ENCODE results near the gene P2RY4. TPM values are rescaled to one million over a fixed set of nuclear protein-coding genes. Genes with fewer than 3 reads are reported as not detected.

P2RY4 gene
- polyA plus RNA-seq, 3 donors = 0.36 TPM; not detected in 2

DNA sequence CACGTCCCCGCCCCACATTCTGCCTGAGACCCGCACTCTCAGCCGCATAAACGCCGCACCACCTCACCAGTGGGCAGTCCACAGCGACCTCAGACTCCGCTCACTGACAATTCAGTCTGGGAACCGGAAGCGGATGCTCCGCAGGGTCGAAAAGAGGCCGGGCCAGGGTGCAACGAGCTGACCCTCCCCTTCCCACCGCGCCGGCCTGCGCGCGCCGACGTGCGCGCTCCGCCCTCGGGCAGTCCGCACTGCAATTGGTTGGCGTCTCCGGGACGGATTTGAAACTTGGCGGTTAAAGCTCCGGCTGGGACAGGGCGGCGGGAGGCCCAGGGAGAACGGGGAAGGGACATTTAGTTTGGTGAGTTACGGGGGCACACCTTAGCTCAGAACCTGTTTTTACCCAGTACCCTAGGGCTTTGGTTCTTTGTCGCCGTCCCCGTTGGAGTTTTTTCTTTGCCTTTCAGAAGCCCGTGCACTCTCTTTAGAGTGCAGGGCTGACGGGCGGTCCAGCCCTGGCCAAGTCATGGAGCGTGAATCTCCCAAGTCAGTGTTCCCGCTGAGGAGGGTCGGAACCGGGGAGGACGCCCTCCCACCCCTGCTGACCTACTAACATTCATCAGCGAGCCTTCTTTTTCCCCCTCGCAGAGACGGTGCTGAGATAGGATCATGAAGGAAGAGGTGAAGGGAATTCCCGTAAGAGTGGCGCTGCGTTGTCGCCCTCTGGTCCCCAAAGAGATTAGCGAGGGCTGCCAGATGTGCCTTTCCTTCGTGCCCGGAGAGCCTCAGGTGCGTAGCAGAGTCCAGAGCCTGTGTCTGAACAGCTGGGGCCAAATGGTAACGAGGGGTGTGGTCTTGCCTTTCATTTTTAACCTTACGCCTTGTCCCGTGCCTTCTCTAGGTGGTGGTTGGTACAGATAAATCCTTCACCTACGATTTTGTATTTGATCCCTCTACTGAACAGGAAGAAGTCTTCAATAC is 30.1 kb upstream of the P2RY4 start, which contains the start of the genes KIF4A and PDZD11:
TSS of gene KIF4A (plus strand) at position 312 of the 978 bp plus-strand sequence. CDS start at position 667, 355 bp downstream.
TSS of gene PDZD11 (minus strand) at position 135 of the 978 bp plus-strand sequence. CDS start 586 bp downstream, outside the sequence.
- H3K79me2 ChIP-seq (ENCODE audit: insufficient read depth, low read length) = peaks cover 40% of the 10 kb centered on the region
- 1% methylated on average over 12 of the region's 62 CpGs for WGBS (ENCODE audit: insufficient coverage)
- peak within 1 kb of the TSS; percentile 80 for H2AFZ ChIP-seq (ENCODE audit: insufficient read depth, low read depth, low read length, poor library complexity, severe bottlenecking)
- H3K9me3 ChIP-seq (replicated peaks in 1 of 2; ENCODE audit: control insufficient read depth in 1 of 2, insufficient read depth in 1 of 2, low read length in 2 of 2) = no peaks in the 10 kb centered on the region
- peaks cover 0 to 3% (median 0%) of the 10 kb centered on the region in 3 donors for H3K27me3 Mint-ChIP-seq (ENCODE audit: low read depth in 3 of 3)
- peak within 1 kb of the TSS; percentile 53 to 87 (median 76) for H3K4me3 ChIP-seq (replicated peaks in 1 of 3; ENCODE audit: low read depth in 2 of 3, low read length in 3 of 3)
- no peaks in the 10 kb centered on the region for H3K27me3 ChIP-seq (ENCODE audit: control insufficient read depth in 2 of 2, insufficient read depth in 2 of 2, low read length in 2 of 2)
- H3K4me2 ChIP-seq (replicated peaks; ENCODE audit: extremely low read depth, low read length, poor library complexity, severe bottlenecking) = peak within 1 kb of the TSS; percentile 82
- peak within 1 kb of the TSS; percentile 70 to 94 (median 87) for H3K27ac Mint-ChIP-seq
- H3K4me3 Mint-ChIP-seq = peak within 1 kb of the TSS; percentile 81 to 93
- peak within 1 kb of the TSS; percentile 52 to 84 for H3K27ac ChIP-seq (ENCODE audit: low read depth in 1 of 2, low read length in 2 of 2)
- H3K9me3 Mint-ChIP-seq = peaks cover 0 to 2% (median 0%) of the 10 kb centered on the region in 7 donors
- no peak for TF ChIP-seq CTCF (IDR thresholded peaks at IDR 0.05)
- intact Hi-C loops (cut with micrococcal nuclease) = loop anchor here (2.0 to 5.0 kb wide), 2 partner anchors 157 to 158 kb away; partner anchors contain the start of gene IGBP1 (in 2 of the 2)
- peaks cover 21% of the 10 kb centered on the region for H3K4me1 Mint-ChIP-seq
- H3K4me1 ChIP-seq (ENCODE audit: control insufficient read depth in 1 of 2, insufficient read depth in 2 of 2, low read length in 2 of 2) = peaks cover 14 to 24% of the 10 kb centered on the region in 2 donors
- H3K36me3 Mint-ChIP-seq = peaks cover 19 to 22% of the 10 kb centered on the region in 2 donors
- no peaks in the 10 kb centered on the region for H4K20me1 ChIP-seq (ENCODE audit: insufficient read depth, low read length)
- peaks cover 11 to 29% of the 10 kb centered on the region in 2 donors for H3K36me3 ChIP-seq (replicated peaks in 1 of 2; ENCODE audit: control insufficient read depth in 1 of 2, insufficient read depth in 2 of 2, low read length in 2 of 2)
- peak within 1 kb of the TSS; percentile 61 for H3K9ac ChIP-seq (ENCODE audit: insufficient read depth, low read length, poor library complexity, severe bottlenecking)
- DNase-seq = peak; percentile 70 to 79 (median 79)

- H3K36me3 ChIP-seq (replicated peaks in 1 of 2; ENCODE audit: control insufficient read depth in 1 of 2, insufficient read depth in 2 of 2, low read length in 2 of 2) = peaks cover 12 to 29% of the 10 kb centered on the region in 2 donors
- Mint-ChIP-seq H3K4me1 (peaks cover 21% of the 10 kb centered on the region), H3K36me3 (peaks cover 23 to 29% of the 10 kb centered on the region in 2 donors), H3K27me3 (ENCODE audit: low read depth in 3 of 3) (peaks cover 0 to 3% (median 0%) of the 10 kb centered on the region in 3 donors), H3K4me3 (peak overlapping the region; percentile 81 to 93), H3K27ac (peak overlapping the region; percentile 70 to 94 (median 87)), H3K9me3 (peaks cover 0 to 2% (median 0%) of the 10 kb centered on the region in 7 donors)
- peaks cover 14 to 24% of the 10 kb centered on the region in 2 donors for H3K4me1 ChIP-seq (ENCODE audit: control insufficient read depth in 1 of 2, insufficient read depth in 2 of 2, low read length in 2 of 2)
- H3K27me3 ChIP-seq (ENCODE audit: control insufficient read depth in 2 of 2, insufficient read depth in 2 of 2, low read length in 2 of 2) = no peaks in the 10 kb centered on the region
- TF ChIP-seq CTCF (IDR thresholded peaks at IDR 0.05) = no peak
- intact Hi-C loops (cut with micrococcal nuclease) = loop anchor here (2.0 to 5.0 kb wide), 2 partner anchors 156 to 157 kb away; partner anchors contain the start of gene IGBP1 (in 2 of the 2)
- H3K79me2 ChIP-seq (ENCODE audit: insufficient read depth, low read length) = peaks cover 36% of the 10 kb centered on the region
- peak overlapping the region; percentile 53 to 87 (median 76) for H3K4me3 ChIP-seq (replicated peaks in 1 of 3; ENCODE audit: low read depth in 2 of 3, low read length in 3 of 3)
- peak overlapping the region; percentile 52 to 84 for H3K27ac ChIP-seq (ENCODE audit: low read depth in 1 of 2, low read length in 2 of 2)
- peak overlapping the region; percentile 61 for H3K9ac ChIP-seq (ENCODE audit: insufficient read depth, low read length, poor library complexity, severe bottlenecking)
- H3K4me2 ChIP-seq (replicated peaks; ENCODE audit: extremely low read depth, low read length, poor library complexity, severe bottlenecking) = peak overlapping the region; percentile 82
- WGBS (ENCODE audit: insufficient coverage) = no CpG with 5 or more reads among the region's 11 CpGs
- H2AFZ ChIP-seq (ENCODE audit: insufficient read depth, low read depth, low read length, poor library complexity, severe bottlenecking) = peak overlapping the region; percentile 80
- DNase-seq = no peak
- H3K9me3 ChIP-seq (replicated peaks in 1 of 2; ENCODE audit: control insufficient read depth in 1 of 2, insufficient read depth in 1 of 2, low read length in 2 of 2) = no peaks in the 10 kb centered on the region
- no peaks in the 10 kb centered on the region for H4K20me1 ChIP-seq (ENCODE audit: insufficient read depth, low read length)
These were observed 29.3 kb upstream of the P2RY4 start for GRCh38 chrX:70289168-70289792.

Data from CD14-positive monocyte (primary cell).